ENCODE results near the gene LAPTM4A.
"Not testable (repeated sequence)": the region's sequence is repeated elsewhere in the genome, so short reads cannot be mapped to it uniquely, and the experiment has no call there.

The LAPTM4A gene

DNA sequence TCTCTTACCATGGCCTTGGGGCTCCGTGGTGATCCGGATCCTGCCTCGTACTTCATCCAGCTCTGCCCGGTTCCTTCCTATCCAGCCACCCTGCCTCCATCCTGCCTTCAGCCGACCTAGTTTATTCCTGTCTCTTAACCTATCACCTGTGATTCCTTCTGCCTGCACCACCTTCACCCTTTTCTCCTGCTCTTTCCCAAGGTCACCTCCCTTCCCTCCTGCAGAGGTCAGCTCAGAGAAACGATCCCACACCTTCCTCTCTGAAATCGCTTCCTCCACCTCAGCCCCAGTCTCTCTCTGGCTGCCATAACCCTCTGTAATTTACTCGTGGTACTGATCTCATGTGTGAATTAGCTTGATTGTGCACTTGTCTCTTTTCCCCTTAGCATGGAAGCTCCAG is 23.5 kb upstream of the LAPTM4A start:
- no peak for DNase-seq

DNA sequence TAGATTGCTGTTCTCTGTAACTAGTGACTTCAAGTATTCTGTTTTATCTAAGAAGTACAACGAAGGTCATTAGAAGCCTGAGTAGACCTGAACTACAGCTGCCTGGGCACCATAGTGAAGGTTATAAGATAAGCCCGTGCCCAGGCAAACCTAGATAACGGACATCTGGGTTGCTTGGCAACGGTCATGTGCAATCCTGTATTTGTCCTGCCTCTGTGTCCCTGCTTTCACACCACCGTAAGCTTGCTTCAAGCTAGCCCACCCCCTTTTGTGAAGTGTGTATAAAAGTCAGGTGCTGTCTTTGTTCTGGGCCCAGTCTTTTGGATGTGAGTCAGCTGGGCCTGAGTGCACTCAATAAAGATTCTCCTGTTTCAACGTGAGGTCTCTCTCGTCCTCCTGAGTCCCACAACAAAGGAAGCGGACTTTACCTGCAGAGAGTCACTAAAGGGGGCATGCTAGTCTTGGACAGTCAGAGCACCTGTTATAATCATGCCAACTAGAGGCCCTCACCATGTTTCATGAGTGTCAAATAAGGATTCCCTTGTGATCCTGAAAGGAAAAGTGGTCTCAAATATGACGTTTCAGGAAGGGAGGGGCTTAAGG is 22.7 kb upstream of the LAPTM4A start:
- DNase-seq = not testable (repeated sequence)

DNA sequence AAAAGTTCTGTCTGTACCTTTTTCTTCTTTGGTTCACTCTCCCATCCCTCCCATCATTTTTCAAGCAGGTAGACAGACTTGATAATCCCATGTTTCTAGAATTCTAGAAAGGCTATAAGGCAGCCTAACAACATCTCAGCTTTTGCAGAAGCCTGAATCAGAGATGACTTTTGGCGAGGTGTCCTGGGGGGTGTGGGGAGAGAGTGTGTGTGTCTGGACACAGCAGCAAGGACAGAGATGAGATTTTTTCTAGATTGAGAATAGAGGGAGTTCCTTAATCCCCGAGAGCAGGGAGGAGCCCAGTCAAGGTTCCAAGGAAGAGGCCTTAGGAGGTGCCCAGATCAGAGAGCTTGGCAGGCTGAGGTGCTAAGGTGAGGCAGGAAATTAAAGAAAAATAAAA is 22.0 kb upstream of the LAPTM4A start:
- no peak for DNase-seq

DNA sequence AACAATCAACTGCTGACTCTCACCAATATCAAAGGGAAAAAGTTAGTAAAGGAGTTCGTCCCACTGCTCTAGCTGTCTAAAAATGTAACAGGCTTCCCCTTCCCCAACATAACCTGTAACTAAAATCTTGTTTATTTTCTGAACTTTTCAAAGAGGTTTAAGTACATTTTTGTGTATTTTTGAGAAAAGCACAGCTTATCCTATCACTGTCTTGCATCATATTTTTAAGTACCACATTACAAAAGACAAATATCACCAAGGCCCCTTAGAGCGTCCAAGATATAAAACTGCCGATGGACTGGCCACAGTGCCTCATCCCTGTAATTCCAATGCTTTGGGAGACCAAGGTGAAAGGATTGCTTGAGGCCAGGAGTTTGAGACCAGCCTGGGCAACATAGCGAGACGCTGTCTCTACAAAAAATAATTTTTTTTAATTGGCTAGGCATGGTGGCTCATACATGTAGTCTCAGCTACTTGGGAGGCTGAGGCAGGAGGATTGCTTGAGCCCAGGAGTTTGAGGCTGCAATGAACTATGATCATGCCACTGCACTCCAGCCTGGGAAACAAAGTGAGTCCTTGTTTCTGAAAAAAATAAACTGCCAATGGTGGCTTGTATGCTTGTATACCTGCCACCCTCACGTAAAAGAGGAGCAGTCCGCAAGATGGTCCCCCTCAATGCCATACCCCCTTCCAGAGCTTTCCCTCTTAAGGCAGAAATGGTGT is 21.2 kb upstream of the LAPTM4A start:
- DNase-seq = no peak

DNA sequence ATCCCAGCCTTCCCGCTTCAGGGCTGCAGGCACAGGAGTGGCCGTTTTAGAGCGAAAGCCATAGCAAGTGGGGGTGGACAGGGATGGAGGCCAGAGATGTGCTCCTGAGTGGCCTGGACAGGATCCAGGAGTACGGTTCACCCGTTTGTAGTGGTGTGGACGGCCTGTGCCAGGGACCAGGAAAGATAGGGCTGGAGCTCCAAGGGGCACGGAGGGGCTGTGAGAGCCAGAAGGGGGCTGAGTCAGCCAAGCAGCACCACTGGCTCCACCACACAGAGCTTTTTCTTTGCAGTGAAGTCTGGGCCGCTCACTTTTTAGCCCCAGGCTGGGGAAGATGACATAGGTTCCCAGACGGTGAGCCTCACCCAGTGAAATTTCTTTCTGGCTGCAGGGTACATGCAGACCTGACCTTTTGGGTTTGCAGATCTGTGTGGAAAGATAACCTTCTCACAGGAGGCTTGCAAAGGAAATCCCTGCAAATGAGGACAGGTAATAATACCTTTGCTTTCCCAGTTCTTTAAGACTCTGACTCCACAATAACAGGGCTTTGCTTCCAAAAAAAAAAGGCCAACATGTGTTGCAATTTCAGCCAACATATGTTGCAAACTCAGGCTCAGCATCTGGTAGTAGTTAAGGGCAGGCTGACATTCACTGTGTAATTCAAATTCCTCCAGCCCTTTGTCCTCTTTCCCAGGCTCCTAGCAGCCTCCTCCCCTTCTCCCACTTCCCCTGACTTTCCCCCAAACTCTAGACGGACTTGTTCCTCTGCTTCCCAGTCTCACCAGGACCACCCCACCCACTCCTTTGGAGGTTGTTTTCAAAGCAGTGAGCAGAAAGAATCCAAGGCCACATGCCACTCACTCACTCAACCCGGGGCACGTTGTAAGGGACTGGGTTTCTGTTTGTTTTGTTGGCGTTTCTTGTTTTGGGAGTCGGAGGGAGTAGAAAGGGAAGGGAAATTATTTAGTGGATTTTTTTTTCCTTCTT is 20.3 kb upstream of the LAPTM4A start:
- no peak for DNase-seq

DNA sequence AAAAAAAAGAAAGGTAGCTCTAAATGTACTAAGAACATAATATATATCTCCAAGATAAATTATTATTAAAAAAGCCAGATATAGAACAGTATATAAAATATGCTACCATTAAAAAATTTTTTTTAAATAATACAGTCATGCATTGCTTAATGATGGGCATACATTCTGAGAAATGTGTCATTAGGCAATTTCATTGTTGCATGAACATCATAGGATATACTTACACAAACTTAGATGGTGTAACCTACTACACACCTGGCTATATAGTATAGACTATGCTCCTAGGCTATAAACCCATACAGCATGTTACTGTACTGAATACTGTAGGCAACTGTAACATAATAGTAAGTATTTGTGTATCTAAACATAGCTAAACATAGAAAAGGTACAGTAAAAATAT is 18.3 kb upstream of the LAPTM4A start:
- DNase-seq = no peak

DNA sequence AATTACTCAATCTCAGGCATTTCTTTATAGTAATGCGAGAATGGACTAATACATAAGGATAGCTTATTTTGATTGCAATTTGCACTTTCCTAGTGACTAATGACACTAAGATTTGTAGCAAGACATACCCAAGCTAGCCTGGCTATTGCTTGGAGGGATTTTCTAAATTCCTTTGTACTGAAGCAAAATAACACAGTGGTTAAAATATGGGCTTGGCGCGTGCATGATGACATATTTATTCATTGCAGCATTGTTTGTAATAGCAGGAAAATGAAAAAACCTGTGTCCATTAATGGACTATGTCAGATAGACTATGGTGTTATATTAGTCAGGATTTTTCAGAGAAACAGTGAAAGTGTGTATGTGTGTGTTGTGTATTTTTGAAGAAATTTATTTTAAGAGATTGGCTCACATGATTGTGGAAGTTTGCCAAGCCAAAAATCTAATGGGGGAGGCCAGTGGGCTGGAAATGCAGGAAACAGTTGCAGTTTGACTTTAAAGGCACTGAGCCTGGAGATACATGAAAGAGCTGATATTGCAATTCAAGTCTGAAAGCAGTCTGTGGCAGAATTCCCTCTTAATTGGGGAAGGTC is 16.7 kb upstream of the LAPTM4A start:
- DNase-seq = no peak

DNA sequence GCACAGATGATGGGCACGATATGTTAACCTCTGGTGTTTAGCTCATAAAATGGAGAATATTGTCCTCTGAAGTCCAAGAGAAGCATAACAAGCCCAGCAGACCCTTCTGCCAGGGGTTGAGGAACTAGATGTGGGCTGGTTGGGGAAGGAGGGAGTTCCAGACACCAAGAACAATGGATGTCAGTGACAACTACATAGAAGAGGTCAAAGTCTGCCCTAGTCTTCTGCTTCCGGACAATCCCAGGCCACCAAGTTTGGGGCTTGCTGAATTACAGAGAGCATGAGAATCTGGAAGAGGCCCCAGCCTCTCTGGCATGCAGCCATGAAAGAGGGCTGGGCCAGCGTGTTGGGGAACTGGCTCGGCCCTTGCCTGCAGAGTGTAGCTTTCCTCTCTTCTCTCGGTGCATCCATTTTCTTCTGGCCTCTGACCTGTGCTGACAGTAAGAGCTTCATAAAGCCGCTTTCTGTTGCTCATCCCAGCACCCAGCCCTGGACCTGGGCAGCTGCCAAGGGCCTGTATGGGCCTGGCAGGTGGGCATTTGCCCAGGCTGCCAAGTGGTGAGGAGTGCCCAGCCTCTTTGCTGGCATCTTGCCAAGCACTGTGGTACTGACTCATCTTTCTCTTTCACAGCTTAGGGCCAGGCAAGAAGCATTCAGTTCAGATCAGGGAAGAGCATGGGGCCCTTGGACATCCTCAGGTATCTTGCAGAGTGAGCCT is 14.6 kb upstream of the LAPTM4A start:
- DNase-seq = no peak

DNA sequence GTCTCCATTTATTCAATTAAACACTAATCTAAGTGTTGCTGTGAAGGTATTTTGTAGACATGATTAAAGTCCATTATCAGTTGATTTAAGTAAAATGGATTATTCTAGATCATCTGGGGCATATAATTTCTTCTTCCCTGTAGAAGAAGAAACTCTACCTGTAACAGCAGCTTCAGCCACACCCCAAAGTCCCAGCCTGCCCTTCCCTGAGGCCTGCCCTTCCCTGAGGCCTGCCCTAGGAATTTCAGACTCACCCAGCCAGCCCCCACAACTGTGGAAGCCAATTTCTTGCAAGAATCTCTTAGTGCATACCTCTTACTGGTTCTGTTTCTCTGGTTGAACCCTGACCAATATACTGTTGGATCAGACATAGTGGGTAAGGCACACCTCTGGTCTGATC is 13.4 kb upstream of the LAPTM4A start:
- DNase-seq = no peak

DNA sequence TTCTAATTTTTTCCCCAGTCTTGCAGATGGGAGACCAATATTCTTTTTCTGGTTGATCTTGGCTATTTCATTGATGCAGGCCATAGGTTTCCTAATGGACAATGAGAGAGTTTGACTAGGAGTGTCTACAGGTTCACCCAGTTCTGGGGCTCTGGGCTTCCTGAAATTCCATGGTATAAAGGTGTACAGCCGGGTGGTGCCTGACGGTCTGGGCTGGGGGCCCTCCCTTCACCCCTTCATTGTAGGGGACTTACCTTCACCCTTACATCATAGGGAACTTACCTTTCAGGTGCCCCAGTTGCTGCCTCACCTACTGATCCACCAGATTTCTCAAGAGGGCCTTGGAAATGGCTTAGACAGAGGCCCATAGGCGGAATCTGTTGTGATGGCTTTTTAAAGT is 13.0 kb upstream of the LAPTM4A start:
- DNase-seq = no peak

DNA sequence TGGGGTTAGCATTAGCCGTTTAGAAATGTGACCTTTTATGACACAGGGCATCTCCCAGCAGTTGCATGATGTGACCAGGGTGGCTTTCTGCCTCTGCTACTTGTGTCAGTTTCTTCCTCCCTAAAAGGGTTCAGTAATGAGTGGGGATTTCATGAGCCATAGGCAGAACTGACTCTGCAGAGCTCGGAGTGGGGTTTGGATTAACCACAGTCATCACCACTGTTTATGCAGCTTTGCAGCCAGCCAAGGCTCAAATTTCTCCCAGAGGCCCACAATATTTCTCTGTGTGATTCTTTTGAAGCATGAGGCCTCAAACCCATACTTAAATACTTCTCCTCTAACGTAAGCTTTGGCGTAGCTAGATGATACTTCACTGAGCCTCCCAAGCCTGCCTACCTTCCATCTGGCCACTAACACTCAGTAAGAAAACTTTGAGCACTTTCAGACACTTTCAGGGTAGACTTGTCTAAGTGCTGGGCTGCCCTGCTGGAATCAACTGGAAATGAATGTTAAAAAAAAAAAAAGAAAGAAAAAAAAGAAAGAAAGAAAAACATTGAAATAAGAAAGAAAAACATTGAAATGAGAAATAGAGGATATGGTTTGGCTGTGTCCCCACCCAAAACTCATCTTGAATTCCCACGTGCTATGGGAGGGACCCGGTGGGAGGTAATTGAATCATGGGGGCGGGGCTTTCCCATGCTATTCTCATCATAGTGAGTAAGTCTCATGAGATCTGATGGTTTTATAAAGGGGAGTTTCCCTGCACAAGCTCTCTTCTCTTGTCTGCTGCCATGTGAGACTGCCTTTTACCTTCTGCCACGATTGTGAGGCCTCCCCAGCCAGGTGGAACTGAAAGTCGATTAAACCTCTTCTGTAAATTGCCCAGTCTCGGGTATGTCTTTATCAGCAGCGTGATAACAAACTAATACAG is 11.5 kb upstream of the LAPTM4A start:
- no peak for DNase-seq

DNA sequence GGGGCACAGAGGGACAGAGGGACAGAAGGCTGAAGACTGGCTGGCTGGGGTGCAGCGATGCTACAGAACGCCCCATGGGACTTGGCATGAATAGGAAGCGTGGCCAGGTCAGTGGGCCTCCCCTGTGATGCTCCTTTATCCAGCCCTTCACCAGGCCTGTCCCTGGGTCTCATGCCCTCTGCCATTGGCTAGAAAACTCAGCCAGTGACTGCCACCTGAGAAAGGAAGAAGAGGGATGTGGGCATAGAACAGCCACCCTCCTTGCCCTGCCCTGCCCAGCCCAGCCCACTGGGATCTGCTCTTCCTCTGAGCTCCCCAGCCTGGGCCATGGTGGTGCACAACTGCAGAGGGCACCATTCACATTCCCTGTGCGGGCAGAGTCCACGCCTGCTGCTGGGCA is 10.5 kb upstream of the LAPTM4A start:
- no peak for DNase-seq

DNA sequence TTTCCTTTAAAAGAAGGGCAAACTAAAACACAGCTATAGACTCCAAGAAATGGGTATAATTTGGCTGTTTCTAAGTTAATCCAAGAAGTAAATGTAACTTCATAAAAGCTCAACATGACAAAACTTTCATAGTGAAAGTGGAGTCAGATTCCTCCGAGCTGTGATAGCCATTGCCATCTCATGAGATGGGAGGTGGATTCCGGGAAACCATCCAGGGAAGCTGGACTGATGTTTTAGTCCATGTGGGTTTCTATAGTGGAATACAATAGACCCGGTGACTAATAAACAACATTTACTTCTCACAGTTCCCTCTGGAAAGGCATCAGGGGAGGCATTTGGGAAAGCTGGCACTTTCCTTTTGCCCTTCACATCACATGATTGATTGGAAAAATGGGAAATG is 10.0 kb upstream of the LAPTM4A start:
- DNase-seq = no peak

DNA sequence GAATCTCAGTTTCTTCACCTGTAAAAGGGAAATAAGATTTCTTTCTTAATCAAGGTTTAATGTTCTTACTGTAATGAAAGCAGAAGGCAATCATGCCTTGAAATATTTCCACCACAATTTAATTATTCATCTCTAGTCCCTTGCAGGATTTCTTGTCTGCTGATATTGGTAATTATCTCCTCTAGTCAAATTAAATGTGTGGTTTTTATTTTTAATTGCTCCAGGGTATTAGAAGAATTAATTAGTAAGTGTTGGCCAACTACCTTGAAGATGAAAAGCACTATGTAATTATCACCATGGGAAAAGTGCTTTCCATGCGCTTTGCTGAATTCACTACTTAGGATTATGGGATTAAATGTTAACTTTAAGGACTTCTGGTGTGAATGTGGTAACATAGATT is 8.7 kb upstream of the LAPTM4A start:
- DNase-seq = no peak

DNA sequence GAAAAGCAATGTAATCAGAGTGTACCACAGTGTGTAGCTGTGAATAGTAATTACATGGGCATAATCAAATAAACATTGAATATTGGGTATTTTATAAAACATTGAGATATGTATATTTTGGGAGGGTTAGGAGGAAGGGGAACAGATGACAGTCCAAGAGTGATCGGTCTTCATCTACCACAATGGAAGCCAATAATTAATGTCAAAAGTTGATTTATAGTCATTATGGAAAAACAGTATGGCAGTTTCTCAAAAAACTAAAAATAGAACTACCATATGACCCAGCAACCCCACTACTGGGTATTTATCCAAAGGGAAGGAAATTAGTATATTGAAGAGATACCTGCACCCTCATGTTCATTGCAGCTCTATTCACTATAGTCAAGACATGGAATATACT is 5.8 kb upstream of the LAPTM4A start:
- DNase-seq = no peak

DNA sequence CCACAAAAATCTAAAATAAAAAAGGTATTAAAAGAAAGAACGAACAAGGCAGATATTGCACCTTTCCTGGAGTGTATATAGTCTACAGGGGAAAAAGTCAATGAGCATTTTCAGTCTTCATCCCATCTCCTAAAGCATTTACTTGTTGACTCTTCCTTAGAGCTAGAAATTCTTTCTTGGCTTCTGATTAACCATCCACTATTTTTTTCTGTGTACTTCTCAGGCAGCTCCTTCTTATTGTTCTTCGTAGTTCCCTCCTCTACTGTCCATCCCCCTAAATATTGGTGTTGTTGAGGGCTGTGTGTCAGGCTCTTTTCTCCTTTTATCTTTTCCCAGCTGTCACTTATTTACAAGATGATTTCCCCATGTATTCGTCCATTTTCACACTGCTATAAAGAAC is 3.5 kb upstream of the LAPTM4A start:
- DNase-seq = no peak

DNA sequence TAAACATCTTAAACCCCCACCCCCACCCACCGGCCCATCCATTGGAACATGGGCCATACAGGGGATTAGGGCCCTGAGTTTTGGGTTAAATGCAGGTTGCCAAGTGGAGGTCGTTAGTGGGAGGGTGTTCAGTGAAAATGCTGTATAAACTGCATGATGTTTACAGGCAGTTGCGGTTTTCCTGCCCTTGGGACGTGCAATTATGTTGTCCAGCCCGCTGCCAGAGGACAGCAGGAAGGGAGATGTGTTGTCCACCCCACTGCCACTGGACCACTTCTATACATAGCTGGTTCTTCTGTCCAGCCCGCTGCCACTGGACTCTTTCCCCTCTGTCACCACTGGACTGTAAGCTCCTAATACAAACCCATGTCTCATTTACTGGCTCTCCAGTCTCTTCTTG is 2.7 kb upstream of the LAPTM4A start:
- DNase-seq = no peak

DNA sequence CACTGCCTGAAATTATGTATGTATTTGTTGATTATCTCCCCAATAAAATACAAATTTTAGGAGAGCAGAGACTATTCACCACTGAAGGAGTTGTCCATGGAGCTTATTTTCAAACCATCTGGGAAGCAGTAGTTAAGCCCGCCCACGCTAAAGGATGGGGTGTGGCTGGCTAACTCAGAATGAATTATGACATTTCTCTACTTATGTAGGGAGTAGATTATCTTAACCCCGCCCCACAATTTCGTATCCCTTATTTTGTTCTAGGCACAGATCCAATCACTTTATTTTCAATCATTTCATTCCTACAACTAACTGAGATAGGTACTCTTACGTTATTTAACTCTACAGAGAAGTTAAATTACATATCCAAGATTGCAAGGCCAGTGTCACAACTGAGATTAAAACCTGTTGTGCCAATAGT is 1.4 kb upstream of the LAPTM4A start:
- DNase-seq = no peak

DNA sequence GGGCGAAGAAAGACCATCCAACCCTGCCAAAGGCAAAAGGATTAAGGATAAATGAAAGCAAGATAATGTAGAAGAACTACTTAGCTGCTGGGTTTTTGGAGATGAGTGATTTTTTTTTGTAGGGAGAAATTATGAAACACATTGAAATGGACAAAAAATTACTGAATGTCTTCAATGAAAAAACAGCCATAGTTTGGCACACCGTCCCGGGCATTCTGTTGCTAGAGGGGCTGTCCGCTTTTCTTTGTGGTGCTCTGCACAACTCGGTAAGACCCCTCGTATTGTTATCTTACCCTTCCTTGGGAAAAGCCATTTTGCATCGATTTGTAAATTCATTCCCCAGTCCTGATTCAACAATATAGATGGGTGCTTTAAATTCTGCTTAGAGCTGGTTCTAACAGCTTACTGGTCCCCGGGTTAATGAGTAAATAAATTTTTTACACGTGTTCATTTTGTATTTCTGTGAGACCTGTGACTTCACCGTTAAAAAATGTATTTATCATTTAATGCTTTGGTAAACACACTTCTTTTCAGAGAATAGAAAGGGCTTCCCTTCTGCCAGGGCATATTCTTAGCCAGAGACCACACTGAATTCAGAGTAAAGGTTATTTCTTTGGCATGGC is 912 bp upstream of the LAPTM4A start:
- DNase-seq = no peak

DNA sequence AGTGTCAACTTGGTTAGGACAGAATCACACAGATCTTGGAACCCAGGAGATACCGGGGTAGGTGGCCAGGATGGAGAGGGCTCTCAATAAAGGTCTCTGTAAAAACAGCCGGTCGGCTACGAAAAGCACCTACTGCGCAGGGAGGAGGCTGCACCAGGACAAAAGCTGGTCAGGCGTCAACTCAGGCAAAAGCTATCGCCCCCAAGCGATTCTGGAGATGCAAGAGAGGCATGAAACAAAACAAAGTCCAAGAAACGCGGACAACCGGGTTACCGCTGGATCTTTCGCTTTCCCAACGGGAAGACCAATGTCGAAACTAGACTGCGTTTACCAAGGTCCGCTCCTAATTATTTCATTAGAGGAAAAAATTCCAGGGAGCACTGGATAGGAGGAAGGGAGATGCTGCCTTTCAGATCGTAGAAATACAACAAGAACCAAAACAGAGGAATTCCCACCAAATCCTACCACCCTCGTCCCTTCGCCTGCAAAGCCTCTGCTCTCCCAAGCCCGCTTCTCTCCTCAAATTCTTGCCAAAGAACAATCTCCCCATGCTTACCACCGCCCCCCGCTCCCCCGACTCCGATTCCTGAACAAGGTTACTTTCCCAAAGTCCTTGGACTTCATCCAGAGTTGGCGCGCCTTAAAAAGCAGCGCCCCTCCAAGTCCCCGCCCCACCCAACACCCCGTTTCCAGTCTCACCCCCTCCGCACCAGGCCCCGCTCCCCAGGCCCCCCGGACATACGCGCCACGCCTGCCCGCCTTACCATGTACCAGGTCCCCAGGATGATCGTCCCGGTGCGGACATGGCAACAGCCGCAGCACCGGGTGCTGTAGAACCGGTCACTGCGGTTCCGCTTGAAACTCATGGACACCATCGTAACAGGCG is 539 bp downstream of the LAPTM4A start:
- no peak for DNase-seq
